ENCODE data around the gene PCNX2.

DNA sequence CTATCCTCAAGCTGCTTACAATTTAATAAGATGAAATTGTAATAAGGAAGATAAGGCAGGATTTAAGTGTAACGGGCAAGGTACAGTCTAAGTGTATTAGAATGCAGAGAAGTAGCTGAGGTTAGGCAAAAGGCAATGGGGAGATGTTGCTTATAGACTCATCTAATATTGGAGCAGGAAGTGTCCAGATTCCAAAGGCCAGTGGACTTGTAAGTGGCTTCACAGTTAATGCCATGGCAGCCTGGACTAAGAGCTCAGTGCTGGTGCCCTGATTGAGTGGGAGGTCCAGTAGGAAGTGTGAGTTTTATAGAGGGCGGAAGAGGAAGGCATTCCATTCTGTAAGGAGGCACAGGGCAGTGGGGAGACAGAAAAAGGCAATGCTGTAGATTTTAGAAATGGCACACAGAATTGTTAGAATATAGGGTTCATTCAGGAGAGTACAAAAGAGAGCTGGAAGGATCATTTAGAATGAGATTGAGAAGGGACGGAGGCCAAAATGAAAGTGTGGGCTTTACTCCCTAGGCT, 44.6 kb upstream of the PCNX2 start:
- TF ChIP-seq, protein P1, sequence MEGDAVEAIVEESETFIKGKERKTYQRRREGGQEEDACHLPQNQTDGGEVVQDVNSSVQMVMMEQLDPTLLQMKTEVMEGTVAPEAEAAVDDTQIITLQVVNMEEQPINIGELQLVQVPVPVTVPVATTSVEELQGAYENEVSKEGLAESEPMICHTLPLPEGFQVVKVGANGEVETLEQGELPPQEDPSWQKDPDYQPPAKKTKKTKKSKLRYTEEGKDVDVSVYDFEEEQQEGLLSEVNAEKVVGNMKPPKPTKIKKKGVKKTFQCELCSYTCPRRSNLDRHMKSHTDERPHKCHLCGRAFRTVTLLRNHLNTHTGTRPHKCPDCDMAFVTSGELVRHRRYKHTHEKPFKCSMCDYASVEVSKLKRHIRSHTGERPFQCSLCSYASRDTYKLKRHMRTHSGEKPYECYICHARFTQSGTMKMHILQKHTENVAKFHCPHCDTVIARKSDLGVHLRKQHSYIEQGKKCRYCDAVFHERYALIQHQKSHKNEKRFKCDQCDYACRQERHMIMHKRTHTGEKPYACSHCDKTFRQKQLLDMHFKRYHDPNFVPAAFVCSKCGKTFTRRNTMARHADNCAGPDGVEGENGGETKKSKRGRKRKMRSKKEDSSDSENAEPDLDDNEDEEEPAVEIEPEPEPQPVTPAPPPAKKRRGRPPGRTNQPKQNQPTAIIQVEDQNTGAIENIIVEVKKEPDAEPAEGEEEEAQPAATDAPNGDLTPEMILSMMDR (IDR thresholded peaks at IDR 0.05), result no peak
- TF ChIP-seq POLR2A (IDR thresholded peaks at IDR 0.05), result no peak

Measured in body of pancreas (tissue), 4 donors.